ENCODE data around the gene NLGN1.

Gene NLGN1

DNA sequence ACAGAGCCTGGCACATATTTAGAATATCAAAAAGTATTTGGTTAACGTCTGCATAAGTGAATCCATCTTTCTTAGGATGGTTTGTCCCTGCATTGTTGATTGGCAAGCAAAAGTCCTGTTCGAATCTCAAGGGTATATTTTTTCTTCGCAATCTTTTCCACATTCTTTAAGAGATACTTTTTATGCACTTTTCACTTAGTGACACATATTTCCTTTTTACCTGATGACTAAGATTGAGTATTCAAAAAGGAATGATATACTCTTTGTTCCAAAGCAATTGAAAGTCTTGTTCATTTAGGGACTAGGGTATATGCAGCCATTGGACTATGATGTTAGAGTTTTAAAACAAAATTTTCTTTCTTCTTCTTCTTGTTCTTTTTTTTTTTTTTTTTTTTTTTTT is 349.9 kb downstream of the NLGN1 start:
- FAIRE-seq: no peak
- DNase-seq (ENCODE audit: insufficient read length, low spot score): no peak

GRCh38 chr3:173748105-173748504 is 350.6 kb downstream of the NLGN1 start:
- DNase-seq (ENCODE audit: insufficient read length, low spot score) (no peak), FAIRE-seq (no peak)

DNA sequence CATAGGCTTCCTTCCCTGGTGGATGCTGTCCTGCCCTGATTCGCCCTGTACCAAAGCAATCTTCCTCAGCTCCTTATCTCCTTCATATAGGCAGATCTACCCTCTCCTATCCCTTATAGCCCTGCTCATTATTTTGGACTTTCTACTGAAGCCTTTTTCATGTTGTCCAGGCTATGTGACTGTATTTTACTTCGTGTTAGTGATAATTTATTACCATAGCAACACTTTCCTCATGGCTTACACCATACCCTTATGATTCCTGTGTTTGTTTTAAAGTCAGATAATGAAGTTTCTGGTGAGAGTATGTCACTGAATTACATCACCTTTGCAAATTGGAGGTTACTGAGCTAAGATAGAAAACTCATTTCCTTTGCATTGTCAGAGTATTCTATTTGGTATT is 352.6 kb downstream of the NLGN1 start:
- DNase-seq (ENCODE audit: insufficient read length, low spot score) (no peak), FAIRE-seq (no peak)

GRCh38 chr3:173750591-173750990 is 353.0 kb downstream of the NLGN1 start:
- no peak for DNase-seq (ENCODE audit: insufficient read length, low spot score)
- no peak for FAIRE-seq

DNA sequence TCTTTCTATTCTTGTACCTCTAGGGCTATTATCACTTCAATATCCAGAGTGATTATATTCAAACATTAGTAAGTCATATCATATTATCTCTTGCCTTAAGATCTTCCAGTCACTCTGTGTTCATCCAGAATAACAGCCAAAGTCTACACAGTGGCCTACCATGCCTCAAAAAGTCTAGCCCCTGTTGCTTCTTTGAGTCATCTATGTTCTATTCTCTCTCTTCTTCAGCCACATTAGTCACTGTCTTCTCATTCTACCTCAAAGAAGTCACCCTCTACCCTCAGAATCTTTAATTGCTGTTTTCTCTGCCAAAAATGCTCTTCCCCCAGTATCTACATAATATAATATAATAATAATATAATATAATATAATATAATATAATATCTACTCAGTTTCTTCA is 356.0 kb downstream of the NLGN1 start:
- FAIRE-seq (no peak), DNase-seq (ENCODE audit: insufficient read length, low spot score) (no peak)

DNA sequence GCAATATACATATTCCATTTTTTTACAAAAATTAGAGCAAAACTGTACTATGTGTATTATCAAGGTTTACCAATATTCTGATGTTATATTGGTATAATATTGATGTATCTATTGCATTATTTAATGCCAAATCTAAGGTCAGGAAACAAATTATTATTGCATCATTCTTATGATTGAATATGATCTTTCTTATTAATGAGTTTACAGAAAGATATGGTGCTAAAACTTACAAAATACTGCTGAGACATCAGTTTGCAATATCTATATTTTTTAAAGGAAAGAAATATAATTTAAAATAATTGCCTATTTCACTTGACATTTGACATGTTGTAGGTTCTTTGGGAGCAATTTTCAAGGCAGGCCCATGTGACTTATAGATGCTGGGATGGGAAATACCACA is 357.6 kb downstream of the NLGN1 start:
- no peak for DNase-seq (ENCODE audit: insufficient read length, low spot score)
- FAIRE-seq: no peak

DNA sequence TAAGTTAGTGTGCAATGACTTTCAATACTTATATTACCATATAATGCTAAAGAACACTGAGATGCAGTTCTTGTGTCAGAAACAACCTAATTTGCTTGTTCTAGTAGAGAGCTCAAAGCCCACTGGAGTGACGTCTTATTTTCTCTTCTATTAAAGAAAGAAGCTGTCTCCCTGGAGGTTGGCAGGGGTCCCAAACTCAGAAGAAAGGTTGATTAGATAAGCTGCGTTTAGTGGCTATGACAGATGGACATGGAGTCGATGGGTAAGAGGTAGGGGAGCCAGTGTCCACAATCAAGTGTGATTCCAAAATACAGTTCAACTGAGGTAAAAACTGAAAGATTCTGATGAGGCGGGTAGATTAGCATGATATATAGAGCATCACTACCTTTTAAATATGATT is 363.6 kb downstream of the NLGN1 start:
- FAIRE-seq: no peak
- DNase-seq (ENCODE audit: insufficient read length, low spot score): no peak

DNA sequence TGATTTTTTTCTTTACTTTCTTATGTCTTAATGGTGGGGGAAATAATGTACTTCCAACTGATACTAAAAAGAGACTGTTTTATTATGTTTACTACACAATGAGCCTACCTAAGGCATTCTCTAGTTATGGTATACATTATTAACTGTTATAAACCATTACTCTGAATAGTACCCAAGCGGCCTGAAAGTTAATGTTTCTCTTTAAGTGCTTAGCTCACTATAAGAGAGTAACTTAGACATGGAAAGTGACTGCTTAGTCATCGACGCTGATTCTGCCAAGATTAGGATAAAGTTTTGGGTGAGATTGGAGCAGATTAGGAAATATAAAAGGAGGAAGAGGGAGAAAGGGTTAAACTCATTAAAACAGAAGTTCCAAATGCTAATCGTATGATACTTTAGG is 365.0 kb downstream of the NLGN1 start:
- DNase-seq (ENCODE audit: insufficient read length, low spot score): no peak
- no peak for FAIRE-seq

DNA sequence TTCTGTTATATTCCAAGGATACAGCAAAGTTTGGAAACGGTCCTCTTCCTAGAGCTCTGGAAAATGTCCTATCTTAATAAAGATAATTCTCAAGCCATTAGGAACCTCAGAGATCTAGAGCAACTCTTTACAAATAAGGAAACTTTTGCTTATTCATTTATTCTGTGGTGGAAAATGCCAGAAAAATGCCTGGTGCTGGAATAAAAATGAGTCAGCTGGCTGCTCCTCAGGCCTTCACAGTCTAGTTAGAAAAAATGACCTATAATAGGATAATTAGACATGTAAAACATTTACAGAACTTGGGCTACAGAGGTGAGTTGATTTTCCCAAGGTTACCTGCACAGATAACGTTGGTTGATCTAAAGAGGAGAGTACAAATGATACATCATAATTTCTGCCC is 372.5 kb downstream of the NLGN1 start:
- no peak for FAIRE-seq
- DNase-seq (ENCODE audit: insufficient read length, low spot score): no peak

GRCh38 chr3:173770796-173771573 is 373.4 kb downstream of the NLGN1 start:
- no peak for FAIRE-seq
- DNase-seq (ENCODE audit: insufficient read length, low spot score): no peak

DNA sequence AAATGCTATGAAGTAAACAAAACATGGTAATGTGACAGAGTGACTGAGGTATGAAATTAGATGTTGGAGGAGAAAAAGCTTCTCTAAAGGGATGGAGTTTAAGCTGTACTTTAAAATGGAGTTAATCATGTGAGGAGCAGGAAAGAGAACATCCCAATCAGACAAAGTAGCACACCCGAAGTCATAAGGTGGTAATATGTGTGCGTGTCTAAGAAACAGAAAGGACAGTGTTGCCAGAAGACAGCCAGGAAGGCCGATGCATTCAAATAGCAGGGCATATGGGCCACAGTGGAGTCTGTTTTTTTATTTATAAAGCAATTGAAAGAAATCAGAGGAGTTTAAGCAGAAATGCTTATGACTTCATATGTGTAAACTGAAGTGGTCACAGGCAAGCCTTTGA is 376.3 kb downstream of the NLGN1 start:
- FAIRE-seq (no peak), DNase-seq (ENCODE audit: insufficient read length, low spot score) (no peak)

DNA sequence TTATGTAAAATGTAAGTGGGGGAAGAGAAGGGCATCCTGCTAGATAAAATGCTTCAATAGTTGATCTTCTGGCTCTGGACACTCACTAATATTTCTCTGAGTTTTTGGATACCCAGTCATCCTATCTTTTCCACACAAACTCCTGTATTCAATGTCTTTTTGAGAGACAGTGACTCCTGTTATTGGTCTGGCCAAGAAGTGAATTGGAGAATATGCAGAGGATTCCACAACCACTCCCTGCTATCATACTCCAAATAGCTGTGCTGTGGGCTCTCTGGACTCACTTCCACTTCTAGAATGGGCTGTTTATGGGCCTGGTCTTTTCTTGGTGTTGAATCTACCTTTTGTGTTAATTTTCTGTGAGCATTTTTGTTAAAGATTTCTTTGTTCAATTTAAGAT is 376.8 kb downstream of the NLGN1 start:
- DNase-seq (ENCODE audit: insufficient read length, low spot score) (no peak), FAIRE-seq (no peak)

DNA sequence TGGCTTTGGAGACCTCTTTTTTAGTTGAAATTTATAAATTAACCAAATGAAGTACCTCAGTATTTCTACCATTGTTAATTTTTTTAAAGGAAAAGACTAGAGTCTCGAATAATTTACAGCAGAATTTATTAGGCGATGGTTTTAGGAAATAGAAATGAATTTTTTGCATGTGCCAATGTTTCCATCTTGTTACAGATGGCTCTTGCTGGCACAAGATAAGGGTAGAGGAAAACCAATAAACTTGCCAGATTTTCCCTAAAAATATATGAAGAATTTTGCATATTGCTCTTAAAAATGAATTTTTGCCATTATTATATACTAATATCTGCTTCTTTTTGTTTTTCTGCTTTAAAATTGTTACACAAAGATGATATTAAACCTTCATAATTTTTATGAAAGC is 380.7 kb downstream of the NLGN1 start:
- FAIRE-seq: no peak
- DNase-seq (ENCODE audit: insufficient read length, low spot score): no peak

- FAIRE-seq (no peak), DNase-seq (ENCODE audit: insufficient read length, low spot score) (no peak)
Measured at GRCh38 chr3:173780067-173780466, 382.5 kb downstream of the NLGN1 start.

- no peak for DNase-seq (ENCODE audit: insufficient read length, low spot score)
- no peak for FAIRE-seq
Measured at GRCh38 chr3:173785004-173785403, 387.5 kb downstream of the NLGN1 start.

- FAIRE-seq: no peak
Measured at GRCh38 chr3:173789530-173790162, 392.1 kb downstream of the NLGN1 start.

GRCh38 chr3:173793963-173794362 is 396.4 kb downstream of the NLGN1 start:
- FAIRE-seq (no peak), DNase-seq (ENCODE audit: insufficient read length, low spot score) (no peak)

More at GRCh38 chr3:173789530-173790162, 392.1 kb downstream of the NLGN1 start:
- no peak for DNase-seq (ENCODE audit: insufficient read length, low spot score)

DNA sequence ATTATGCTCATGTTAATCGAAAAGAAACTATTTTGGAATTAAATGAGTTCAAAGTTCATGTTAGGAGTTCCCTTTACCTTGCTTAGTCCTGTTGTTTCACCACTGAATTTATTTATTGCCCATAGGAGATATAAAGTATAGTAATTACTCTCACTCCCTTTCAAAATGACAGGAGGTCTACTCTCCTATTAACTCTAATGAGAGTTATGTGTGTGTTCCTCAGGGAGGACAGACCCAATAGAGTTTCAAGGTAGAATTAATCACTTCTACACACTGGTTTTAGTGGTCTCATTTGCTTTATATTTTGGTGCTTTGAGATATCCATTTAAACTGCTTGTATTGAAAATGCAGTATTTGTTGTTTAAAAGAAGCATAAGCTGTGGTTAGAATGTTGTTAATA is 398.9 kb downstream of the NLGN1 start:
- DNase-seq (ENCODE audit: insufficient read length, low spot score): no peak
- FAIRE-seq: no peak

GRCh38 chr3:173796890-173797289 is 399.3 kb downstream of the NLGN1 start:
- no peak for DNase-seq (ENCODE audit: insufficient read length, low spot score)
- no peak for FAIRE-seq

GRCh38 chr3:173799060-173799816 is 401.7 kb downstream of the NLGN1 start:
- DNase-seq (ENCODE audit: insufficient read length, low spot score): no peak
- FAIRE-seq: no peak

DNA sequence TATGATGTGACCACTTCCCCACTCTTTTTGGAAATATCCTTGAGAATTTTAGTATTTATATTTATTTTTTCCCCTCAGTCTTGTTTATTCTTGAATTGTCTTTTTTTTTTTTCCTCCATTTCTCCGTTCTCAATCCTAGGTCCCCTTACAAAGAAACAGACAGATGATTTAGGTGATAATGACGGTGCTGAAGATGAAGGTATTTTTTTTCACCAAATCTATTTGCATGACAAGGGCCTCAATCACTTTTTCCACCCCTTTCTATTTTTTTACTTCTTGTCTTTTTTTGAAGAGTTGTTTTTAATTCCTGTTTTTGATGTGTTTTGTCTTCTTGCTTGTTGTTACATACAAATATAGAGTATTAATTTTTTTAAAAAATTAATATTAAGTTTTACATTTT is 402.6 kb downstream of the NLGN1 start:
- FAIRE-seq: no peak

DNA sequence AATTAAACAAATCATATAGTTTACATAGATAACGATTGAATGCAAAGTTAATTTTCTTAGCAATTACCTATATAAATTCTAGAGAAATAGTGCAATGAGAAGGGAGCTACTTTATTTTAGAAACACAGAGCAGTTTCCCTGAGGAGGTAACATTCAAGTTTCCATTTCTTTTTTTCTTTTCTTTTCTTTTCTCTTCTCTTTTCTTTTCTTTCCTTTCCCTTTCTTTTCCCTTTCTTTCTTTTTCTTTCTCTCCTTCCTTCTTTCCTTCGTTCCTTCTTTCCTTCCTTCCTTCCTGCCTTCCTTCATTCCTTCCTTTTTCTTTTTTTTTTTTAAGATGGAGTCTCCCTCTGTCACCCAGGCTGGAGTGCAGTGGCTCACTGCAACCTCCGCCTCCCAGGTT is 417.3 kb downstream of the NLGN1 start:
- FAIRE-seq (no peak), DNase-seq (ENCODE audit: insufficient read length, low spot score) (no peak)

More for the DNA sequence above, 402.6 kb downstream of the NLGN1 start:
- no peak for DNase-seq (ENCODE audit: insufficient read length, low spot score)

All from HTR-8/SVneo (cell line).